Suprapubic skin (tissue), 4 donors: ENCODE measurements around the gene ZBTB7B. TPM values are rescaled to one million over a fixed set of nuclear protein-coding genes. Genes with fewer than 3 reads are reported as not detected.

Source experiments
- DNase-seq, 2 donors: peaks; one replicate each; pipeline ENCODE4 v3.0.0-alpha.2; 2019; ENCODE audit warnings: low spot score in 2 of 2
- H3K27ac ChIP-seq: fragments of 200-600 bp; sonication (generic); one replicate; pipeline ENCODE4 v1.5.1; 2019
- H3K27me3 ChIP-seq: fragments of 200-600 bp; sonication (generic); one replicate; pipeline ENCODE4 v1.5.1; 2019
- H3K36me3 ChIP-seq: fragments of 200-600 bp; sonication (generic); one replicate; pipeline ENCODE4 v1.5.1; 2019
- H3K4me1 ChIP-seq: fragments of 200-600 bp; sonication (generic); one replicate; pipeline ENCODE4 v1.5.1; 2019
- H3K4me3 ChIP-seq: fragments of 200-600 bp; sonication (generic); one replicate; pipeline ENCODE4 v1.5.1; 2019; ENCODE audit warnings: mild to moderate bottlenecking
- H3K9me3 ChIP-seq: fragments of 200-600 bp; sonication (generic); one replicate; pipeline ENCODE4 v1.5.1; 2019
- CTCF ChIP-seq, 2 donors: fragments of 200-600 bp in 1 of 2; fragments of 450-650 bp in 1 of 2; sonication (generic) in 1 of 2; IDR thresholded peaks; one replicate each; pipeline ENCODE4 v1.5.1; 2016 to 2019; ENCODE audit warnings: antibody characterized with exemption in 2 of 2, mild to moderate bottlenecking in 1 of 2, moderate library complexity in 1 of 2
- EP300 ChIP-seq: sonication (generic); formaldehyde crosslinking; IDR thresholded peaks from one replicate; pipeline ENCODE4 v1.6.1; 2017; ENCODE audit warnings: antibody characterized with exemption
- POLR2A ChIP-seq, 2 donors: fragments of 450-650 bp; IDR thresholded peaks; one replicate each; pipeline ENCODE4 v1.6.1; 2017; ENCODE audit warnings: antibody characterized with exemption in 2 of 2, mild to moderate bottlenecking in 2 of 2, moderate library complexity in 2 of 2
- POLR2AphosphoS5 ChIP-seq, 3 donors: sonication (generic); formaldehyde crosslinking; IDR thresholded peaks; one replicate each; pipeline ENCODE4 v1.6.1; 2017; ENCODE audit warnings: antibody characterized with exemption in 3 of 3
- whole genome bisulfite sequencing: methylation state at CpG from one replicate; pipeline ENCODE4 v1.1.5; 2018; 5-methylcytosine and 5-hydroxymethylcytosine counted together
- total RNA-seq, 4 donors: library from RNA; depleted of rRNA; stranded (reverse); fragments of >200 nt; gene quantifications; one replicate each; pipeline ENCODE4 v1.1.0, GENCODE V29; 2016

The ZBTB7B gene
- total RNA-seq, 4 donors from 2014 or later, result 238 to 243 (median 239) TPM

GRCh38 chr1:154971341-154971998 lies 31.1 kb upstream of the ZBTB7B start:
- no peak for DNase-seq
- Histone ChIP-seq H3K27ac (peak overlapping the region; percentile 97), H3K27me3 (no peaks in the 10 kb centered on the region), H3K4me1 (peaks cover 74% of the 10 kb centered on the region), H3K36me3 (peaks cover 24% of the 10 kb centered on the region), H3K4me3 (peak overlapping the region; percentile 46), H3K9me3 (no peaks in the 10 kb centered on the region)
- WGBS, result 25% methylated on average over 10 of the region's 10 CpGs
- TF ChIP-seq POLR2A (IDR thresholded peaks at IDR 0.05), result no peak
- TF ChIP-seq EP300, result no peak
- TF ChIP-seq POLR2AphosphoS5 (IDR thresholded peaks at IDR 0.05), result no peak
- TF ChIP-seq CTCF (IDR thresholded peaks at IDR 0.05), result no peak

GRCh38 chr1:154972213-154972516 lies 30.4 kb upstream of the ZBTB7B start:
- Histone ChIP-seq H3K36me3 (peaks cover 17% of the 10 kb centered on the region), H3K27ac (peak overlapping the region; percentile 97), H3K4me1 (peaks cover 81% of the 10 kb centered on the region), H3K9me3 (no peaks in the 10 kb centered on the region), H3K4me3 (peak overlapping the region; percentile 73), H3K27me3 (no peaks in the 10 kb centered on the region)
- 67% methylated on average over 3 of the region's 3 CpGs for WGBS
- TF ChIP-seq POLR2A (IDR thresholded peaks at IDR 0.05), result no peak
- TF ChIP-seq CTCF (IDR thresholded peaks at IDR 0.05), result no peak
- no peak for TF ChIP-seq EP300
- no peak for TF ChIP-seq POLR2AphosphoS5 (IDR thresholded peaks at IDR 0.05)
- DNase-seq, result no peak

GRCh38 chr1:154972517-154973343 lies 29.9 kb upstream of the ZBTB7B start:
- Histone ChIP-seq H3K27me3 (no peaks in the 10 kb centered on the region), H3K27ac (peak overlapping the region; percentile 97), H3K4me3 (peak overlapping the region; percentile 73), H3K9me3 (no peaks in the 10 kb centered on the region), H3K4me1 (peaks cover 83% of the 10 kb centered on the region), H3K36me3 (peaks cover 11% of the 10 kb centered on the region)
- TF ChIP-seq POLR2AphosphoS5 (IDR thresholded peaks at IDR 0.05) (peak in 1 of 3 donors; percentile 25), CTCF (IDR thresholded peaks at IDR 0.05) (no peak)
- peak in 1 of 2 donors; percentile 88 for DNase-seq
- WGBS, result 14% methylated on average over 18 of the region's 18 CpGs

GRCh38 chr1:154973344-154974101 lies 29.1 kb upstream of the ZBTB7B start:
- H3K4me1 ChIP-seq, result peaks cover 78% of the 10 kb centered on the region
- H3K4me3 ChIP-seq, result peak overlapping the region; percentile 73
- no peaks in the 10 kb centered on the region for H3K27me3 ChIP-seq
- H3K9me3 ChIP-seq, result no peaks in the 10 kb centered on the region
- peak in 1 of 2 donors; percentile 34 for TF ChIP-seq POLR2A (IDR thresholded peaks at IDR 0.05)
- peak in 1 of 2 donors; percentile 7 for TF ChIP-seq CTCF (IDR thresholded peaks at IDR 0.05)
- TF ChIP-seq POLR2AphosphoS5 (IDR thresholded peaks at IDR 0.05), result peak in 1 of 3 donors; percentile 8
- TF ChIP-seq EP300, result no peak
- peak overlapping the region; percentile 97 for H3K27ac ChIP-seq
- WGBS, result 4% methylated on average over 37 of the region's 37 CpGs
- H3K36me3 ChIP-seq, result peaks cover 3% of the 10 kb centered on the region
- DNase-seq, result peak; percentile 100
